A549 (cell line): ENCODE measurements around the gene CMIP. TPM values are rescaled to one million over a fixed set of nuclear protein-coding genes. Genes with fewer than 3 reads are reported as not detected.

ENCODE experiments used
- ATAC-seq, 2 experiments: fragments of 200-7000 bp in 1 of 2; fragments of >200 bp in 1 of 2; cut with Nextera tagmentation in 1 of 2; cut with Tn5 transposase in 1 of 2; 3 replicates each; pipeline versions ENCODE4 v1.8.0 to v1.9.1; 2018 to 2020; ENCODE audit warnings: mild to moderate bottlenecking in 1 of 2, moderate library complexity in 1 of 2
- CTCF ChIA-PET: fragments of 300-600 bp; sonication (Branson Sonifier 250); formaldehyde crosslinking; extraction: SDS; loops from one replicate; lab custom pipeline; 2021; ENCODE audit warnings: antibody characterized with exemption, inconsistent platforms; lab: Yijun Ruan, JAX
- POLR2A ChIA-PET: fragments of 350-600 bp; formaldehyde crosslinking; extraction: SDS; loops from one replicate; lab custom pipeline; 2021; ENCODE audit warnings: antibody characterized with exemption, inconsistent platforms; lab: Yijun Ruan, JAX
- DNase-seq, 2 experiments: peaks; one replicate each; pipeline versions ENCODE4 v3.0.0 to v3.0.0-alpha.2; 2011 to 2016; ENCODE audit warnings: low read depth in 1 of 2, low spot score in 1 of 2
- FAIRE-seq: peaks from 2 replicates; lab custom pipeline; 2011; peaks lifted over from hg19 to GRCh38; lab: Jason Lieb, UNC
- H3K27ac ChIP-seq, 2 experiments: fragments of >200 bp; sonication (Bioruptor Twin); formaldehyde crosslinking; 3 replicates each; pipeline ENCODE4 v1.5.1; 2016 to 2017
- H3K4me1 ChIP-seq: fragments of >200 bp; sonication (Bioruptor Twin); formaldehyde crosslinking; 3 replicates; pipeline ENCODE4 v1.6.1; 2016
- H3K4me2 ChIP-seq: fragments of >200 bp; sonication (Bioruptor Twin); formaldehyde crosslinking; 3 replicates; pipeline ENCODE4 v1.6.1; 2016
- H3K4me3 ChIP-seq: fragments of >200 bp; sonication (Bioruptor Twin); formaldehyde crosslinking; 3 replicates; pipeline ENCODE4 v1.5.1; 2016
- H3K9me3 ChIP-seq: fragments of >200 bp; sonication (Bioruptor Twin); formaldehyde crosslinking; 3 replicates; pipeline ENCODE4 v1.6.1; 2016
- BHLHE40 ChIP-seq: IDR thresholded peaks from 2 replicates; pipeline ENCODE4 v1.6.1; 2012; ENCODE audit warnings: low read depth, low read length, inconsistent platforms
- CBX2 ChIP-seq: fragments of 200-600 bp; sonication (generic); IDR thresholded peaks from 2 replicates; pipeline ENCODE4 v1.6.1; 2016; ENCODE audit warnings: low read depth, mild to moderate bottlenecking, borderline replicate concordance
- CEBPB ChIP-seq, 2 experiments: fragments of >200 bp in 1 of 2; sonication (Bioruptor Twin) in 1 of 2; formaldehyde crosslinking in 1 of 2; IDR thresholded peaks; 2 replicates each; pipeline ENCODE4 v1.6.1; 2012 to 2016
- CHD4 ChIP-seq: fragments of 200-600 bp; sonication (generic); IDR thresholded peaks from 2 replicates; pipeline ENCODE4 v1.6.1; 2016; ENCODE audit warnings: antibody characterized with exemption, mild to moderate bottlenecking, borderline replicate concordance
- E2F6 ChIP-seq: IDR thresholded peaks from 2 replicates; pipeline ENCODE4 v1.6.1; 2012; ENCODE audit warnings: low read depth, borderline replicate concordance
- FOSB ChIP-seq: fragments of 250-450 bp; sonication (Bioruptor Pico); IDR thresholded peaks from 2 replicates; pipeline ENCODE4 v1.5.0; 2020; ENCODE audit warnings: mild to moderate bottlenecking, moderate library complexity
- FOSL2 ChIP-seq, 2 experiments: fragments of 450-650 bp in 1 of 2; fragments of >200 bp in 1 of 2; sonication (Bioruptor Twin) in 1 of 2; formaldehyde crosslinking; IDR thresholded peaks; 2 replicates each; pipeline versions ENCODE4 v1.5.0 to v1.6.1; 2016 to 2020; ENCODE audit warnings: mild to moderate bottlenecking in 1 of 2, moderate library complexity in 1 of 2
- HOXA7 ChIP-seq: fragments of 250-450 bp; sonication (Bioruptor Pico); IDR thresholded peaks from 2 replicates; pipeline ENCODE4 v1.5.0; 2020; ENCODE audit warnings: mild to moderate bottlenecking, moderate library complexity
- KDM5A ChIP-seq: fragments of 200-600 bp; sonication (generic); IDR thresholded peaks from 2 replicates; pipeline ENCODE4 v1.6.1; 2016; ENCODE audit warnings: antibody characterized with exemption, mild to moderate bottlenecking
- MAZ ChIP-seq: fragments of 150-350 bp; IDR thresholded peaks from 2 replicates; pipeline ENCODE4 v1.6.1; 2014; ENCODE audit warnings: antibody characterized with exemption, low read depth, low read length, borderline replicate concordance
- NFE2L2 ChIP-seq: fragments of 150-350 bp; conservative IDR thresholded peaks from 2 replicates; pipeline ENCODE4 v1.6.1; 2014; ENCODE audit warnings: low read length
- NPAS2 ChIP-seq: fragments of 250-450 bp; sonication (Bioruptor Pico); IDR thresholded peaks from 2 replicates; pipeline ENCODE4 v1.8.0; 2022; ENCODE audit warnings: mild to moderate bottlenecking, moderate library complexity, borderline replicate concordance
- POLR2AphosphoS2 ChIP-seq: conservative IDR thresholded peaks from 2 replicates; pipeline ENCODE4 v1.6.1; 2012; ENCODE audit warnings: low read length, improper control_type of control experiment, inconsistent platforms
- TFCP2L1 ChIP-seq: fragments of 250-450 bp; sonication (Bioruptor Pico); IDR thresholded peaks from 2 replicates; pipeline ENCODE4 v1.5.0; 2021; ENCODE audit warnings: mild to moderate bottlenecking
- TP53 ChIP-seq: fragments of 250-450 bp; sonication (Bioruptor Pico); IDR thresholded peaks from 2 replicates; pipeline ENCODE4 v1.5.0; 2021; ENCODE audit warnings: mild to moderate bottlenecking, moderate library complexity
- ZC3H11A ChIP-seq: fragments of 450-650 bp; IDR thresholded peaks from 2 replicates; pipeline ENCODE4 v1.6.1; 2014; ENCODE audit warnings: antibody characterized with exemption, mild to moderate bottlenecking
- ZFP36 ChIP-seq: fragments of 450-650 bp; IDR thresholded peaks from 2 replicates; pipeline ENCODE4 v1.6.1; 2014; ENCODE audit warnings: borderline replicate concordance; ENCODE audit not compliant: partially characterized antibody
- WGBS: methylation state at CpG from one replicate; pipeline ENCODE4 v1.1.6; 2017; ENCODE audit errors: missing lambda C conversion rate; 5-methylcytosine and 5-hydroxymethylcytosine counted together
- polyA plus RNA-seq, 4 experiments: library from polyadenylated mRNA; depleted of rRNA in 3 of 4; stranded (reverse); fragments of >200 nt; fragmentation: RNase III in 1 of 4; extraction: RNeasy Plus Mini Kit Qiagen cat#74134 plus additional on column Dnase treatment in 1 of 4; gene quantifications; 2 replicates in 3 of 4; 3 replicates in 1 of 4; pipeline ENCODE4 v1.2.3, GENCODE V29; 2011 to 2017
- TF ChIP-seq, protein P1 (sequence below): fragments of 450-650 bp; IDR thresholded peaks from 2 replicates; pipeline ENCODE4 v1.6.1; 2014; ENCODE audit warnings: antibody characterized with exemption
- TF ChIP-seq, protein P2 (sequence below): fragments of 250-450 bp; sonication (Bioruptor Pico); IDR thresholded peaks from 2 replicates; pipeline ENCODE4 v1.5.0; 2020; ENCODE audit warnings: low read depth, mild to moderate bottlenecking, moderate library complexity
- TF ChIP-seq, protein P3 (sequence below): fragments of 150-350 bp; IDR thresholded peaks from 2 replicates; pipeline ENCODE4 v1.6.1; 2014; ENCODE audit warnings: low read depth, mild to moderate bottlenecking, low read length

The CMIP gene
- polyA plus RNA-seq, 2 of the 4 experiments (the other 2 are of a cell fraction): 21.6 to 125 TPM

DNA sequence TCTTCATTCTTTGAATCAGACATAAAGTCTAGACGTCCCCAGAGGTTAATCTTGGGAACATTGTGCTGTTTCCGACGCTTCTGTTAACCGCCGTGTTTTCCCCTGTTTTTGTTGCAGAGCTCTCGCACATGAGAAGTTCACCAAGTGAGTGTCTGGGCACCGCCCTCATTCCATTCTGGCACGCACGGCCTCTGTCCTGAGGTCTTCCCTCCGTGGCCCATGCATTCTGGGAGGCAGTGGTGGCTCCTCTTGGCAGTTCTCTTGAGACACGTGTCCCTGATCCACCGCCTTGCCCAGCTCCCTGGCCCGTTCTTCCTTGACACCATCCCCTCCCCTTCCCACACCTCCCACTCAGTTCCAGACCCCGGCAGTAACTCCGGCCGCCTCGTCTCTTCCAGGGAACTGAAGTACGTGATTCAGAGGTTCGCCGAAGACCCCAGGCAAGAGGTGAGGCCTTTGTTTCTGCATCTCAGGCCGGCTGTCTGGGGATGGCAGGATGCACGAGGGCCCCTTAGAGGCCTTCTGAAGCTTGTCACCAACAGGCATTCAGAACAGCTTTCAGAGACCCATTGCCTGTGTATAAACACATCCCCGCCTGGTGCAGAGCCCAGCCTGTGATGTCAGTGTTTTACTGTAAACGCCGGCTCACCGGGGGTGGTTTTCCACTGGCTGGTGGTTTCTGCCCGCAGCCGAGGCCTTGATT is 248.6 kb downstream of the CMIP start:
- FAIRE-seq (no peak), DNase-seq (no peak), ATAC-seq (no peak)
- TF ChIP-seq TFCP2L1 (CRISPR knock-in tag) (no peak), HOXA7 (CRISPR knock-in tag) (no peak), CEBPB (IDR thresholded peaks at IDR 0.05) (no peak), CBX2 (no peak), NPAS2 (no peak), NFE2L2 (no peak), CHD4 (no peak), E2F6 (no peak), ZFP36 (no peak), ZC3H11A (no peak)
- TF ChIP-seq, protein P1, sequence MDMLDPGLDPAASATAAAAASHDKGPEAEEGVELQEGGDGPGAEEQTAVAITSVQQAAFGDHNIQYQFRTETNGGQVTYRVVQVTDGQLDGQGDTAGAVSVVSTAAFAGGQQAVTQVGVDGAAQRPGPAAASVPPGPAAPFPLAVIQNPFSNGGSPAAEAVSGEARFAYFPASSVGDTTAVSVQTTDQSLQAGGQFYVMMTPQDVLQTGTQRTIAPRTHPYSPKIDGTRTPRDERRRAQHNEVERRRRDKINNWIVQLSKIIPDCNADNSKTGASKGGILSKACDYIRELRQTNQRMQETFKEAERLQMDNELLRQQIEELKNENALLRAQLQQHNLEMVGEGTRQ: no peak
- H3K4me1 ChIP-seq: peaks cover 34% of the 10 kb centered on the region; the same call in 2 of the 3 replicates
- 90% methylated on average over 27 of the region's 28 CpGs for WGBS
- H3K4me2 ChIP-seq: no peak overlapping the region
- ChIA-PET POLR2A (no interaction called here), CTCF (interaction anchor here (0.8 to 2.7 kb wide), 8 partner anchors 8 to 290 kb away, joined by 3 to 7 read pairs (median 4); no protein-coding TSS in a partner anchor)
- no peak overlapping the region for H3K4me3 ChIP-seq
- H3K27ac ChIP-seq: peak overlapping the region in 1 of 2 experiments; percentile 75; a peak in 4 of 6 replicates
- no peaks in the 10 kb centered on the region for H3K9me3 ChIP-seq

DNA sequence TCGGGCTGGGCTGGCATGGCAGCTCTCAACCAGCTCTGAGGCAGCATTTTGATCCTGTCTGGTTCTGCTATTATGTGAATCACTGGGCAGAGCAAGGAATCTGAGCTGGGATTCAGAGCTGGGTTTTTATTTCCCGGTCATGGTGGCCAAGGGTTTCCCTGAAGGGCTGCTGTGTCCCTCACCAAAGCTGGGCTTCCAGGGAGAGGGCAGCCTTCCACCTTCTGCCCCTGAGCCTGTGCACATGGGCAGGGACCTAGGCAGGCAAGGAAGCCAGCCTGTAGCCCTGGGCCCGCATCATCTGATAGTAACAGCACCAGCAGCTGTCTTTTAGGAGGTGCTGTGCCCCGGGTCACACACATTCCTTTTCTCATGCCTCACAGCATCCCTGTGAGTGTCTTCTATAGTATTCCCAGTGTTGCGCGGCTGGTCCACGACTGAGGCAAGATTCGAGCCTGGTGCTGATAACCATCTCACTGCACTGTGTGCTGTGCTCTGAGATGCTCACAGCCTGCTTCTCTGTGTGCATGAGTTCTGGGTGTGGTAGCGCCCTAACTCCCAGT is 249.2 kb downstream of the CMIP start:
- WGBS: 89% methylated on average over 9 of the region's 9 CpGs
- TF ChIP-seq FOSL2 (IDR thresholded peaks at IDR 0.05) (no peak), FOSL2 (CRISPR knock-in tag; IDR thresholded peaks at IDR 0.05) (no peak), KDM5A (no peak), POLR2AphosphoS2 (no peak), MAZ (no peak), FOSB (CRISPR knock-in tag) (no peak), TP53 (CRISPR knock-in tag) (no peak), BHLHE40 (no peak)
- TF ChIP-seq, protein P2, sequence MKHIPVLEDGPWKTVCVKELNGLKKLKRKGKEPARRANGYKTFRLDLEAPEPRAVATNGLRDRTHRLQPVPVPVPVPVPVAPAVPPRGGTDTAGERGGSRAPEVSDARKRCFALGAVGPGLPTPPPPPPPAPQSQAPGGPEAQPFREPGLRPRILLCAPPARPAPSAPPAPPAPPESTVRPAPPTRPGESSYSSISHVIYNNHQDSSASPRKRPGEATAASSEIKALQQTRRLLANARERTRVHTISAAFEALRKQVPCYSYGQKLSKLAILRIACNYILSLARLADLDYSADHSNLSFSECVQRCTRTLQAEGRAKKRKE (CRISPR knock-in tag): no peak
- TF ChIP-seq, protein P3, sequence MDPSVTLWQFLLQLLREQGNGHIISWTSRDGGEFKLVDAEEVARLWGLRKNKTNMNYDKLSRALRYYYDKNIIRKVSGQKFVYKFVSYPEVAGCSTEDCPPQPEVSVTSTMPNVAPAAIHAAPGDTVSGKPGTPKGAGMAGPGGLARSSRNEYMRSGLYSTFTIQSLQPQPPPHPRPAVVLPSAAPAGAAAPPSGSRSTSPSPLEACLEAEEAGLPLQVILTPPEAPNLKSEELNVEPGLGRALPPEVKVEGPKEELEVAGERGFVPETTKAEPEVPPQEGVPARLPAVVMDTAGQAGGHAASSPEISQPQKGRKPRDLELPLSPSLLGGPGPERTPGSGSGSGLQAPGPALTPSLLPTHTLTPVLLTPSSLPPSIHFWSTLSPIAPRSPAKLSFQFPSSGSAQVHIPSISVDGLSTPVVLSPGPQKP: no peak
- CTCF ChIA-PET: interaction anchor here (0.8 to 2.7 kb wide), 6 partner anchors 10 to 291 kb away, joined by 3 to 7 read pairs (median 4); no protein-coding TSS in a partner anchor
- no peak for FAIRE-seq
- Histone ChIP-seq H3K9me3 (no peaks in the 10 kb centered on the region), H3K4me1 (peaks cover 34% of the 10 kb centered on the region; the same call in 2 of the 3 replicates), H3K4me2 (no peak overlapping the region), H3K4me3 (no peak overlapping the region), H3K27ac (peak overlapping the region in 1 of 2 experiments; percentile 75; a peak in 4 of 6 replicates)
- DNase-seq: no peak
- no peak for ATAC-seq
- POLR2A ChIA-PET: no interaction called here
